ENCODE results near the gene C9orf85.

Gene C9orf85

GRCh38 chr9:71904076-71904475 is 7.4 kb upstream of the C9orf85 start:
- DNase-seq (ENCODE audit: low read depth): no peak

GRCh38 chr9:71908825-71909224 is 2.6 kb upstream of the C9orf85 start:
- DNase-seq (ENCODE audit: low read depth): no peak

- DNase-seq (ENCODE audit: low read depth): peak; percentile 8
These were observed 1.4 kb upstream of the C9orf85 start for GRCh38 chr9:71909887-71910649.

GRCh38 chr9:71910650-71911060 is 784 bp upstream of the C9orf85 start:
- no peak for DNase-seq (ENCODE audit: low read depth)

- no peak for DNase-seq (ENCODE audit: low read depth)
These were observed 483 bp downstream of the C9orf85 start for GRCh38 chr9:71911908-71912335.

- no peak for DNase-seq (ENCODE audit: low read depth)
These were observed 4.1 kb downstream of the C9orf85 start for GRCh38 chr9:71915495-71915894.

- DNase-seq (ENCODE audit: low read depth): no peak
These were observed 5.5 kb downstream of the C9orf85 start for GRCh38 chr9:71916834-71917534.

- DNase-seq (ENCODE audit: low read depth): no peak
These were observed 7.0 kb downstream of the C9orf85 start for GRCh38 chr9:71918419-71918818.

GRCh38 chr9:71920456-71921189 is 9.2 kb downstream of the C9orf85 start:
- no peak for DNase-seq (ENCODE audit: low read depth)

- no peak for DNase-seq (ENCODE audit: low read depth)
These were observed 9.9 kb downstream of the C9orf85 start for GRCh38 chr9:71921190-71921814.

GRCh38 chr9:71924576-71924975 is 13.1 kb downstream of the C9orf85 start:
- DNase-seq (ENCODE audit: low read depth): no peak

- no peak for DNase-seq (ENCODE audit: low read depth)
These were observed 14.4 kb downstream of the C9orf85 start for GRCh38 chr9:71925834-71926233.

- no peak for DNase-seq (ENCODE audit: low read depth)
These were observed 16.9 kb downstream of the C9orf85 start for GRCh38 chr9:71928376-71928775.

GRCh38 chr9:71928806-71929205 is 17.4 kb downstream of the C9orf85 start:
- DNase-seq (ENCODE audit: low read depth): no peak

- DNase-seq (ENCODE audit: low read depth): no peak
These were observed 17.8 kb downstream of the C9orf85 start for GRCh38 chr9:71929223-71929622.

- no peak for DNase-seq (ENCODE audit: low read depth)
These were observed 18.5 kb downstream of the C9orf85 start for GRCh38 chr9:71929791-71930440.

- no peak for DNase-seq (ENCODE audit: low read depth)
These were observed 19.7 kb downstream of the C9orf85 start for GRCh38 chr9:71931166-71931565.

GRCh38 chr9:71936066-71936465 is 24.6 kb downstream of the C9orf85 start:
- DNase-seq (ENCODE audit: low read depth): no peak

GRCh38 chr9:71937070-71937625 is 25.7 kb downstream of the C9orf85 start:
- DNase-seq (ENCODE audit: low read depth): no peak

GRCh38 chr9:71937898-71938297 is 26.5 kb downstream of the C9orf85 start:
- no peak for DNase-seq (ENCODE audit: low read depth)

- no peak for DNase-seq (ENCODE audit: low read depth)
These were observed 29.7 kb downstream of the C9orf85 start for GRCh38 chr9:71941060-71941568.
